Measurements from ENCODE around the gene P2RY8.

GRCh38 chrX:1527457-1527856 is 9.5 kb downstream of the P2RY8 start:
- no peak for TF ChIP-seq CTCF (IDR thresholded peaks at IDR 0.05; ENCODE audit: low read depth, low read length, poor library complexity, severe bottlenecking)
- TF ChIP-seq EZH2phosphoT487 (IDR thresholded peaks at IDR 0.05; ENCODE audit: borderline replicate concordance, low read length) = no peak

All from DOHH2 (cell line).